ENCODE results near the gene CFI.

CFI gene

GRCh38 chr4:109691411-109691920 is 110.3 kb downstream of the CFI start:
- peak overlapping the region; percentile 11 for H3K4me2 ChIP-seq (ENCODE audit: low read depth, low read length, poor library complexity, severe bottlenecking)
- H3K36me3 ChIP-seq (ENCODE audit: insufficient read depth, low read length), result peaks cover 60% of the 10 kb centered on the region
- H3F3A ChIP-seq (ENCODE audit: low read depth), result no peaks in the 10 kb centered on the region
- H3K79me2 ChIP-seq (ENCODE audit: insufficient read depth, low read length), result no peaks in the 10 kb centered on the region; the same call in 1 of the 2 replicates
- no peaks in the 10 kb centered on the region for H3K9me3 ChIP-seq (ENCODE audit: insufficient read depth, low read depth, low read length)
- H3K27me3 ChIP-seq (ENCODE audit: insufficient read depth, low read length, poor library complexity, severe bottlenecking), result no peaks in the 10 kb centered on the region
- no peaks in the 10 kb centered on the region for H3K9me2 ChIP-seq (replicated peaks; ENCODE audit: low read depth, low read length)
- no peak overlapping the region for H3K4me3 ChIP-seq (ENCODE audit: low read length, poor library complexity, severe bottlenecking)
- no peak for TF ChIP-seq CTCF (conservative IDR thresholded peaks at IDR 0.05; ENCODE audit: low read length)
- TF ChIP-seq EZH2phosphoT487 (IDR thresholded peaks at IDR 0.05; ENCODE audit: borderline replicate concordance), result no peak
- H2AFZ ChIP-seq (ENCODE audit: low read length), result no peak overlapping the region
- no peak overlapping the region for H3K9ac ChIP-seq (ENCODE audit: low read depth, low read length, poor library complexity, severe bottlenecking)
- peaks cover 6% of the 10 kb centered on the region for H4K20me1 ChIP-seq (ENCODE audit: insufficient read depth, low read length, poor library complexity, severe bottlenecking)
- peaks cover 15% of the 10 kb centered on the region for H3K4me1 ChIP-seq (ENCODE audit: insufficient read depth, low read length, poor library complexity, severe bottlenecking)

All from Loucy (cell line).